SU-DHL-6 (cell line): Measurements from ENCODE around the gene NUTF2.

ENCODE experiments used
- H2AFZ ChIP-seq: fragments of 200-600 bp; sonication (generic); 2 replicates; pipeline ENCODE4 v1.6.1; 2014; ENCODE audit warnings: low read depth, mild to moderate bottlenecking, moderate library complexity, mixed read lengths, antibody characterized with exemption, low read length; ENCODE audit not compliant: severe bottlenecking
- H3F3A ChIP-seq: fragments of 200-600 bp; shearing (Covaris generic); 2 replicates; pipeline ENCODE4 v1.6.0; 2016; ENCODE audit warnings: antibody characterized with exemption, mild to moderate bottlenecking; ENCODE audit not compliant: insufficient read depth
- H3K27ac ChIP-seq: fragments of 200-600 bp; sonication (generic); 2 replicates; pipeline ENCODE4 v1.5.1; 2016; ENCODE audit warnings: low read depth, mild to moderate bottlenecking, low read length, moderate library complexity, mixed read lengths
- H3K27me3 ChIP-seq: fragments of 200-600 bp; sonication (generic), shearing (Covaris generic); 2 replicates; pipeline ENCODE4 v1.6.0; 2014; ENCODE audit warnings: mild to moderate bottlenecking, low read length
- H3K36me3 ChIP-seq: fragments of 200-600 bp; sonication (generic); 2 replicates; pipeline ENCODE4 v1.6.1; 2014; ENCODE audit warnings: mild to moderate bottlenecking, low read length, mixed read lengths
- H3K4me2 ChIP-seq: fragments of 300-600, 200-600 bp; shearing (Covaris generic), sonication (generic); 2 replicates; pipeline ENCODE4 v1.6.0; 2014; ENCODE audit warnings: low read length, low read depth, mild to moderate bottlenecking; ENCODE audit not compliant: poor library complexity, severe bottlenecking
- H3K4me3 ChIP-seq: fragments of 200-600 bp; sonication (generic); 2 replicates; pipeline ENCODE4 v1.5.1; 2014; ENCODE audit warnings: antibody characterized with exemption, low read length, mild to moderate bottlenecking, mixed read lengths; ENCODE audit not compliant: insufficient read depth, poor library complexity, severe bottlenecking
- H3K79me2 ChIP-seq: fragments of 200-600 bp; sonication (generic); 2 replicates; pipeline ENCODE4 v1.6.1; 2014; ENCODE audit warnings: mild to moderate bottlenecking, low read length, moderate library complexity; ENCODE audit not compliant: insufficient read depth
- H3K9ac ChIP-seq: fragments of 200-600 bp; sonication (generic); 2 replicates; pipeline ENCODE4 v1.7.0; 2014; ENCODE audit warnings: mild to moderate bottlenecking, low read length
- H3K9me2 ChIP-seq: fragments of 200-600 bp; sonication (generic); replicated peaks from 2 replicates; pipeline ENCODE4 v1.6.1; 2014; ENCODE audit warnings: low read length; ENCODE audit not compliant: insufficient read depth
- H3K9me3 ChIP-seq: fragments of 200-600 bp; sonication (generic); 2 replicates; pipeline ENCODE4 v1.6.1; 2014; ENCODE audit warnings: low read length, mixed read lengths; ENCODE audit not compliant: insufficient read depth
- H4K20me1 ChIP-seq: fragments of 200-600 bp; sonication (generic); 2 replicates; pipeline ENCODE4 v1.6.1; 2014; ENCODE audit warnings: low read depth, mild to moderate bottlenecking, antibody characterized with exemption, low read length, moderate library complexity, mixed read lengths
- CTCF ChIP-seq: fragments of 200-600 bp; sonication (generic); IDR thresholded peaks from one replicate; pipeline ENCODE4 v1.5.1; 2017; ENCODE audit warnings: antibody characterized with exemption, mild to moderate bottlenecking, low read length, moderate library complexity; ENCODE audit not compliant: insufficient read depth, poor library complexity, severe bottlenecking
- EZH2phosphoT487 ChIP-seq: fragments of 200-600 bp; sonication (generic), shearing (Covaris generic); conservative IDR thresholded peaks from 2 replicates; pipeline ENCODE4 v1.6.1; 2018; ENCODE audit warnings: mild to moderate bottlenecking, antibody characterized with exemption, low read length, moderate library complexity, mixed read lengths

The NUTF2 gene

GRCh38 chr16:67919622-67920221, 73.0 kb downstream of the NUTF2 start:
- H3K79me2 ChIP-seq, result no peaks in the 10 kb centered on the region
- H3K9me2 ChIP-seq, result no peaks in the 10 kb centered on the region
- no peak overlapping the region for H3K4me3 ChIP-seq
- H3K27ac ChIP-seq, result no peak overlapping the region
- no peak overlapping the region for H3K4me2 ChIP-seq
- no peak overlapping the region for H3K9ac ChIP-seq
- H3F3A ChIP-seq, result no peaks in the 10 kb centered on the region
- no peak overlapping the region for H2AFZ ChIP-seq
- H3K27me3 ChIP-seq, result no peaks in the 10 kb centered on the region
- no peak for TF ChIP-seq CTCF
- TF ChIP-seq EZH2phosphoT487, result no peak
- H4K20me1 ChIP-seq, result no peaks in the 10 kb centered on the region
- no peaks in the 10 kb centered on the region for H3K36me3 ChIP-seq
- H3K9me3 ChIP-seq, result no peaks in the 10 kb centered on the region
